ENCODE results near the gene RHOD.

- TF ChIP-seq, protein P1, sequence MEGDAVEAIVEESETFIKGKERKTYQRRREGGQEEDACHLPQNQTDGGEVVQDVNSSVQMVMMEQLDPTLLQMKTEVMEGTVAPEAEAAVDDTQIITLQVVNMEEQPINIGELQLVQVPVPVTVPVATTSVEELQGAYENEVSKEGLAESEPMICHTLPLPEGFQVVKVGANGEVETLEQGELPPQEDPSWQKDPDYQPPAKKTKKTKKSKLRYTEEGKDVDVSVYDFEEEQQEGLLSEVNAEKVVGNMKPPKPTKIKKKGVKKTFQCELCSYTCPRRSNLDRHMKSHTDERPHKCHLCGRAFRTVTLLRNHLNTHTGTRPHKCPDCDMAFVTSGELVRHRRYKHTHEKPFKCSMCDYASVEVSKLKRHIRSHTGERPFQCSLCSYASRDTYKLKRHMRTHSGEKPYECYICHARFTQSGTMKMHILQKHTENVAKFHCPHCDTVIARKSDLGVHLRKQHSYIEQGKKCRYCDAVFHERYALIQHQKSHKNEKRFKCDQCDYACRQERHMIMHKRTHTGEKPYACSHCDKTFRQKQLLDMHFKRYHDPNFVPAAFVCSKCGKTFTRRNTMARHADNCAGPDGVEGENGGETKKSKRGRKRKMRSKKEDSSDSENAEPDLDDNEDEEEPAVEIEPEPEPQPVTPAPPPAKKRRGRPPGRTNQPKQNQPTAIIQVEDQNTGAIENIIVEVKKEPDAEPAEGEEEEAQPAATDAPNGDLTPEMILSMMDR (IDR thresholded peaks at IDR 0.05) = no peak
- TF ChIP-seq POLR2A (IDR thresholded peaks at IDR 0.05) = no peak
These were observed 12.9 kb upstream of the RHOD start for GRCh38 chr11:67043572-67044349.

Measured in uterus (tissue), 2 donors.